Mononuclear cell (primary cell): Measurements from ENCODE around the gene APOL6. TPM values are rescaled to one million over a fixed set of nuclear protein-coding genes. Genes with fewer than 3 reads are reported as not detected.

ENCODE experiments used
- H3K27me3 ChIP-seq: 2 replicates; pipeline ENCODE4 v1.6.0; 2011; ENCODE audit warnings: low read length, control low read depth; ENCODE audit not compliant: insufficient read depth
- H3K4me1 ChIP-seq: 2 replicates; pipeline ENCODE4 v1.5.1; 2011; ENCODE audit warnings: mild to moderate bottlenecking, low read length, control low read depth; ENCODE audit not compliant: insufficient read depth
- H3K4me3 ChIP-seq: 2 replicates; pipeline ENCODE4 v1.5.1; 2011; ENCODE audit warnings: mild to moderate bottlenecking, low read length, moderate library complexity
- H3K9me3 ChIP-seq: 2 replicates; pipeline ENCODE4 v1.5.1; 2011; ENCODE audit warnings: low read depth, mild to moderate bottlenecking, control low read depth, low read length
- total RNA-seq: library from RNA; depleted of rRNA; stranded (reverse); fragments of >200 nt; gene quantifications from one replicate; pipeline ENCODE4 v1.2.3, GENCODE V29; 2012

The APOL6 gene
- total RNA-seq, result 54.4 TPM

GRCh38 chr22:35648066-35649025 is at the start of gene APOL6:
APOL6 (plus strand) TSS chr22:35648446; CDS start chr22:35656426, 7,980 bp downstream.
- Histone ChIP-seq H3K4me3 (peak within 1 kb of the TSS; percentile 98), H3K27me3 (no peaks in the 10 kb centered on the region), H3K4me1 (peaks cover 43% of the 10 kb centered on the region), H3K9me3 (no peaks in the 10 kb centered on the region)

GRCh38 chr22:35599364-35599763 is 48.9 kb upstream of the APOL6 start:
- H3K4me3 ChIP-seq, result no peak overlapping the region
- H3K4me1 ChIP-seq, result peaks cover 33% of the 10 kb centered on the region
- H3K27me3 ChIP-seq, result no peaks in the 10 kb centered on the region
- H3K9me3 ChIP-seq, result no peaks in the 10 kb centered on the region

GRCh38 chr22:35600476-35600875 is 47.8 kb upstream of the APOL6 start:
- no peaks in the 10 kb centered on the region for H3K27me3 ChIP-seq
- peaks cover 41% of the 10 kb centered on the region for H3K4me1 ChIP-seq
- no peaks in the 10 kb centered on the region for H3K9me3 ChIP-seq
- H3K4me3 ChIP-seq, result no peak overlapping the region

- Histone ChIP-seq H3K4me1 (peaks cover 41% of the 10 kb centered on the region), H3K4me3 (no peak overlapping the region), H3K9me3 (no peaks in the 10 kb centered on the region), H3K27me3 (no peaks in the 10 kb centered on the region)
These were observed 47.1 kb upstream of the APOL6 start for GRCh38 chr22:35601013-35601580.

GRCh38 chr22:35601743-35602615 is 46.3 kb upstream of the APOL6 start:
- Histone ChIP-seq H3K9me3 (no peaks in the 10 kb centered on the region), H3K4me1 (peaks cover 41% of the 10 kb centered on the region), H3K27me3 (no peaks in the 10 kb centered on the region), H3K4me3 (no peak overlapping the region)

GRCh38 chr22:35604621-35605368 is 43.5 kb upstream of the APOL6 start:
- H3K9me3 ChIP-seq, result no peaks in the 10 kb centered on the region
- no peaks in the 10 kb centered on the region for H3K27me3 ChIP-seq
- peaks cover 45% of the 10 kb centered on the region for H3K4me1 ChIP-seq
- H3K4me3 ChIP-seq, result no peak overlapping the region

GRCh38 chr22:35605369-35605680 is 42.9 kb upstream of the APOL6 start:
- Histone ChIP-seq H3K9me3 (no peaks in the 10 kb centered on the region), H3K27me3 (no peaks in the 10 kb centered on the region), H3K4me1 (peaks cover 42% of the 10 kb centered on the region), H3K4me3 (no peak overlapping the region)

- peaks cover 37% of the 10 kb centered on the region for H3K4me1 ChIP-seq
- no peaks in the 10 kb centered on the region for H3K9me3 ChIP-seq
- H3K4me3 ChIP-seq, result no peak overlapping the region
- no peaks in the 10 kb centered on the region for H3K27me3 ChIP-seq
These were observed 42.3 kb upstream of the APOL6 start for GRCh38 chr22:35605851-35606481.

- Histone ChIP-seq H3K9me3 (no peaks in the 10 kb centered on the region), H3K4me3 (no peak overlapping the region), H3K27me3 (no peaks in the 10 kb centered on the region), H3K4me1 (peaks cover 45% of the 10 kb centered on the region)
These were observed 41.3 kb upstream of the APOL6 start for GRCh38 chr22:35606916-35607315.

GRCh38 chr22:35608088-35608487 is 40.2 kb upstream of the APOL6 start:
- no peak overlapping the region for H3K4me3 ChIP-seq

GRCh38 chr22:35609261-35609660 is 39.0 kb upstream of the APOL6 start:
- H3K9me3 ChIP-seq, result no peaks in the 10 kb centered on the region
- no peak overlapping the region for H3K4me3 ChIP-seq
- H3K27me3 ChIP-seq, result no peaks in the 10 kb centered on the region
- H3K4me1 ChIP-seq, result peaks cover 29% of the 10 kb centered on the region

More at GRCh38 chr22:35608088-35608487, 40.2 kb upstream of the APOL6 start:
- Histone ChIP-seq H3K9me3 (no peaks in the 10 kb centered on the region), H3K27me3 (no peaks in the 10 kb centered on the region), H3K4me1 (peaks cover 41% of the 10 kb centered on the region)

GRCh38 chr22:35609761-35610160 is 38.5 kb upstream of the APOL6 start:
- Histone ChIP-seq H3K4me1 (peaks cover 24% of the 10 kb centered on the region), H3K27me3 (no peaks in the 10 kb centered on the region), H3K9me3 (no peaks in the 10 kb centered on the region), H3K4me3 (no peak overlapping the region)

- peaks cover 20% of the 10 kb centered on the region for H3K4me1 ChIP-seq
- no peak overlapping the region for H3K4me3 ChIP-seq
- no peaks in the 10 kb centered on the region for H3K9me3 ChIP-seq
- H3K27me3 ChIP-seq, result no peaks in the 10 kb centered on the region
These were observed 37.5 kb upstream of the APOL6 start for GRCh38 chr22:35610741-35611140.
